GM21381 (cell line): Measurements from ENCODE around the gene LIPH.

Experiments
- ATAC-seq: cut with Tn5 transposase; IDR thresholded peaks from one replicate; pipeline ENCODE4 v1.9.1; 2021; ENCODE audit warnings: mild to moderate bottlenecking, moderate library complexity; ENCODE audit not compliant: unreplicated experiment

LIPH gene

GRCh38 chr3:185549122-185549521, 3.3 kb downstream of the LIPH start:
- ATAC-seq: no peak

- no peak for ATAC-seq
These were observed 11.7 kb downstream of the LIPH start for GRCh38 chr3:185540695-185541094.

GRCh38 chr3:185539934-185540333, 12.5 kb downstream of the LIPH start:
- ATAC-seq: no peak

GRCh38 chr3:185537369-185537970, 14.9 kb downstream of the LIPH start:
- ATAC-seq: peak; percentile 99

GRCh38 chr3:185534511-185534910, 17.9 kb downstream of the LIPH start:
- ATAC-seq: no peak

- no peak for ATAC-seq
These were observed 19.5 kb downstream of the LIPH start for GRCh38 chr3:185532901-185533300.

- ATAC-seq: no peak
These were observed 21.5 kb downstream of the LIPH start for GRCh38 chr3:185530856-185531255.

- no peak for ATAC-seq
These were observed 23.9 kb downstream of the LIPH start for GRCh38 chr3:185528532-185528931.

- ATAC-seq: no peak
These were observed 25.0 kb downstream of the LIPH start for GRCh38 chr3:185527364-185527763.

- no peak for ATAC-seq
These were observed 25.9 kb downstream of the LIPH start for GRCh38 chr3:185526349-185526951.

GRCh38 chr3:185521349-185522138, 30.8 kb downstream of the LIPH start:
- no peak for ATAC-seq

GRCh38 chr3:185519021-185519420, 33.4 kb downstream of the LIPH start:
- no peak for ATAC-seq

GRCh38 chr3:185517387-185518130, 34.8 kb downstream of the LIPH start:
- ATAC-seq: no peak

- no peak for ATAC-seq
These were observed 40.7 kb downstream of the LIPH start for GRCh38 chr3:185511711-185512110.

GRCh38 chr3:185508335-185508991, 43.9 kb downstream of the LIPH start:
- ATAC-seq: no peak

GRCh38 chr3:185507883-185508282, 44.5 kb downstream of the LIPH start:
- ATAC-seq: no peak

- no peak for ATAC-seq
These were observed 47.8 kb downstream of the LIPH start for GRCh38 chr3:185504636-185505035.

- ATAC-seq: no peak
These were observed 48.9 kb downstream of the LIPH start for GRCh38 chr3:185503521-185503920.

- no peak for ATAC-seq
These were observed 49.4 kb downstream of the LIPH start for GRCh38 chr3:185502987-185503386.

- peak; percentile 96 for ATAC-seq
These were observed 53.6 kb downstream of the LIPH start, which contains the start of gene TMEM41A for GRCh38 chr3:185498503-185499396. TMEM41A (minus strand) TSS chr3:185499035; CDS start chr3:185498961, 74 bp downstream.
